Stimulated activated CD4-positive, alpha-beta T cell treated with anti-CD3 and anti-CD28 coated beads, Interleukin-4, amount 100 ng/mL, for 24 hours (primary cell): ENCODE data around the gene ZNF423.

Experiments
- DNase-seq: peaks from one replicate; pipeline ENCODE4 v3.0.0-alpha.2; 2020

Gene ZNF423

GRCh38 chr16:49498666-49499413, 357.1 kb downstream of the ZNF423 start:
- DNase-seq, result no peak

GRCh38 chr16:49498264-49498663, 357.6 kb downstream of the ZNF423 start:
- DNase-seq, result no peak

- no peak for DNase-seq
These were observed 358.4 kb downstream of the ZNF423 start for GRCh38 chr16:49497466-49497865.

- no peak for DNase-seq
These were observed 359.3 kb downstream of the ZNF423 start for GRCh38 chr16:49496656-49497055.

- DNase-seq, result no peak
These were observed 360.1 kb downstream of the ZNF423 start for GRCh38 chr16:49495596-49496355.

GRCh38 chr16:49494891-49495566, 360.9 kb downstream of the ZNF423 start:
- no peak for DNase-seq

GRCh38 chr16:49494474-49494873, 361.4 kb downstream of the ZNF423 start:
- no peak for DNase-seq

GRCh38 chr16:49493836-49494235, 362.1 kb downstream of the ZNF423 start:
- DNase-seq, result no peak

GRCh38 chr16:49492896-49493626, 362.9 kb downstream of the ZNF423 start:
- DNase-seq, result no peak

- DNase-seq, result peak; percentile 19
These were observed 363.8 kb downstream of the ZNF423 start for GRCh38 chr16:49491771-49492761.

GRCh38 chr16:49491106-49491670, 364.7 kb downstream of the ZNF423 start:
- no peak for DNase-seq

GRCh38 chr16:49490321-49490705, 365.6 kb downstream of the ZNF423 start:
- no peak for DNase-seq

GRCh38 chr16:49489686-49490320, 366.1 kb downstream of the ZNF423 start:
- no peak for DNase-seq

- no peak for DNase-seq
These were observed 367.0 kb downstream of the ZNF423 start for GRCh38 chr16:49488740-49489525.

GRCh38 chr16:49488336-49488735, 367.6 kb downstream of the ZNF423 start:
- DNase-seq, result no peak

GRCh38 chr16:49487746-49488145, 368.2 kb downstream of the ZNF423 start:
- DNase-seq, result no peak

GRCh38 chr16:49486400-49486799, 369.5 kb downstream of the ZNF423 start:
- no peak for DNase-seq

GRCh38 chr16:49485663-49486062, 370.2 kb downstream of the ZNF423 start:
- DNase-seq, result no peak

- no peak for DNase-seq
These were observed 371.0 kb downstream of the ZNF423 start for GRCh38 chr16:49484936-49485335.

GRCh38 chr16:49484451-49484849, 371.5 kb downstream of the ZNF423 start:
- DNase-seq, result no peak
